PFSK-1 (cell line): ENCODE results near the gene DCLK2.
A peak's percentile ranks its signal among the peaks of the same experiment; 100 is the strongest.

Source experiments
- POLR2AphosphoS5 ChIP-seq: IDR thresholded peaks from 2 replicates; pipeline ENCODE4 v1.6.1; 2012; ENCODE audit warnings: low read depth, mild to moderate bottlenecking, control low read depth, low read length, moderate library complexity
- TF ChIP-seq, protein P1 (sequence below), 2 experiments: IDR thresholded peaks; 2 replicates each; pipeline versions ENCODE4 v1.6.1 to v1.8.0; 2011 to 2012; ENCODE audit warnings: low read depth in 2 of 2, low read length in 2 of 2, control low read depth in 1 of 2, inconsistent platforms in 1 of 2, mild to moderate bottlenecking in 1 of 2, moderate library complexity in 1 of 2; ENCODE audit not compliant: insufficient read depth in 1 of 2

DNA sequence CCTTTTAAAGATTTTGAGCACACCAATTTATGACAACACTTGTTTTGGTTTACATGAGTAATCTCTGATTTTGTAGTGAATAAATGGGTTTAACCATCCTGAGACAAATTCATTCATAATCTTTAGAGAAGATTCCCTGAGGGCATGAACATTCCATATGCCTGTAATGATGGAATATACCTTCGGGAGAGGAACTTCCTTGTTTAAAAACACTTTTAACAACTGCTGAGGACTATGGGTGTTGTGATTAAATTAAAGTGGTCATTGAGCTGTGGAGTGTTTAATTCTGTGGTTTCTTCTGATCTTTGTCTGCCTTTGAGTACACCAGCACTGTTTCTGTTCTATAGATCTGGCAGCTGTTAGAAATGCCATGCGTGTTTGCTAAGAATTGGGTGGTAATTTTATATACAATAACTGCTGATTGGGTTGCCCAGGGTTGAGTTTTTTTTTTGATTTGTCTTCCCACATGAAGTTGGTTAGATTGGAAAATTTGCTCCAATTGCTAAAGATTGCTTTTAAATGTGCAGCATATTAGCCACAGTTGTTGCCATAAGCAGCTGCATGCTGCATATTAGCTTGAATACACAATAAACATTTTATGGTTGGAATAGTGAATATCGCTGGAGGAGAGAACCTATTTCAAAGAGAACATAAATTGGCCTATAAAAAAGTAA is 86.8 kb downstream of the DCLK2 start:
- TF ChIP-seq, protein P1, sequence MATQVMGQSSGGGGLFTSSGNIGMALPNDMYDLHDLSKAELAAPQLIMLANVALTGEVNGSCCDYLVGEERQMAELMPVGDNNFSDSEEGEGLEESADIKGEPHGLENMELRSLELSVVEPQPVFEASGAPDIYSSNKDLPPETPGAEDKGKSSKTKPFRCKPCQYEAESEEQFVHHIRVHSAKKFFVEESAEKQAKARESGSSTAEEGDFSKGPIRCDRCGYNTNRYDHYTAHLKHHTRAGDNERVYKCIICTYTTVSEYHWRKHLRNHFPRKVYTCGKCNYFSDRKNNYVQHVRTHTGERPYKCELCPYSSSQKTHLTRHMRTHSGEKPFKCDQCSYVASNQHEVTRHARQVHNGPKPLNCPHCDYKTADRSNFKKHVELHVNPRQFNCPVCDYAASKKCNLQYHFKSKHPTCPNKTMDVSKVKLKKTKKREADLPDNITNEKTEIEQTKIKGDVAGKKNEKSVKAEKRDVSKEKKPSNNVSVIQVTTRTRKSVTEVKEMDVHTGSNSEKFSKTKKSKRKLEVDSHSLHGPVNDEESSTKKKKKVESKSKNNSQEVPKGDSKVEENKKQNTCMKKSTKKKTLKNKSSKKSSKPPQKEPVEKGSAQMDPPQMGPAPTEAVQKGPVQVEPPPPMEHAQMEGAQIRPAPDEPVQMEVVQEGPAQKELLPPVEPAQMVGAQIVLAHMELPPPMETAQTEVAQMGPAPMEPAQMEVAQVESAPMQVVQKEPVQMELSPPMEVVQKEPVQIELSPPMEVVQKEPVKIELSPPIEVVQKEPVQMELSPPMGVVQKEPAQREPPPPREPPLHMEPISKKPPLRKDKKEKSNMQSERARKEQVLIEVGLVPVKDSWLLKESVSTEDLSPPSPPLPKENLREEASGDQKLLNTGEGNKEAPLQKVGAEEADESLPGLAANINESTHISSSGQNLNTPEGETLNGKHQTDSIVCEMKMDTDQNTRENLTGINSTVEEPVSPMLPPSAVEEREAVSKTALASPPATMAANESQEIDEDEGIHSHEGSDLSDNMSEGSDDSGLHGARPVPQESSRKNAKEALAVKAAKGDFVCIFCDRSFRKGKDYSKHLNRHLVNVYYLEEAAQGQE (IDR thresholded peaks at IDR 0.05; ENCODE audit: insufficient read depth in 1 of 2, low read depth in 2 of 2, low read length in 2 of 2), result no peak
- peak; percentile 45; the same call in 1 of the 2 replicates for TF ChIP-seq POLR2AphosphoS5
